H9 (cell line): ENCODE data around the gene PNKD. TPM values are rescaled to one million over a fixed set of nuclear protein-coding genes. Genes with fewer than 3 reads are reported as not detected.

Experiments used
- DNase-seq: peaks from one replicate; pipeline ENCODE4 v3.0.0-alpha.2; 2017
- H2AFZ ChIP-seq: one replicate; pipeline ENCODE4 v1.6.1; 2013; ENCODE audit warnings: mild to moderate bottlenecking, low read length, control low read depth, moderate library complexity
- H2AK5ac ChIP-seq: 2 replicates; pipeline ENCODE4 v1.6.1; 2013; ENCODE audit warnings: low read length, control low read depth, mixed read lengths; ENCODE audit not compliant: insufficient read length
- H2BK120ac ChIP-seq: one replicate; pipeline ENCODE4 v1.6.1; 2013; ENCODE audit warnings: low read depth, mild to moderate bottlenecking, low read length, control low read depth, inconsistent platforms; ENCODE audit not compliant: poor library complexity, severe bottlenecking
- H2BK12ac ChIP-seq: 2 replicates; pipeline ENCODE4 v1.6.1; 2013; ENCODE audit warnings: low read length, control low read depth, mixed read lengths, low read depth; ENCODE audit not compliant: insufficient read length
- H2BK15ac ChIP-seq: 2 replicates; pipeline ENCODE4 v1.6.1; 2013; ENCODE audit warnings: low read depth, low read length, control low read depth
- H2BK20ac ChIP-seq: one replicate; pipeline ENCODE4 v1.6.1; 2013; ENCODE audit warnings: low read depth, mild to moderate bottlenecking, low read length, control low read depth, inconsistent platforms; ENCODE audit not compliant: poor library complexity, severe bottlenecking
- H2BK5ac ChIP-seq: 2 replicates; pipeline ENCODE4 v1.6.1; 2013; ENCODE audit warnings: low read length, control low read depth, mixed read lengths; ENCODE audit not compliant: insufficient read length
- H3K14ac ChIP-seq: 2 replicates; pipeline ENCODE4 v1.6.1; 2013; ENCODE audit warnings: low read length, control low read depth; ENCODE audit not compliant: insufficient read depth
- H3K18ac ChIP-seq: 2 replicates; pipeline ENCODE4 v1.6.1; 2013; ENCODE audit warnings: low read depth, mild to moderate bottlenecking, mixed read lengths, low read length, control low read depth; ENCODE audit not compliant: insufficient read length
- H3K23ac ChIP-seq: 2 replicates; pipeline ENCODE4 v1.6.1; 2013; ENCODE audit warnings: low read length, control low read depth, mixed read lengths, low read depth; ENCODE audit not compliant: insufficient read length
- H3K23me2 ChIP-seq: 2 replicates; pipeline ENCODE4 v1.6.1; 2013; ENCODE audit warnings: low read depth, mild to moderate bottlenecking, mixed read lengths, low read length, control low read depth; ENCODE audit not compliant: insufficient read length, poor library complexity, severe bottlenecking
- H3K27ac ChIP-seq: 2 replicates; pipeline ENCODE4 v1.5.1; 2013; ENCODE audit warnings: low read length, control low read depth, mixed read lengths, low read depth; ENCODE audit not compliant: insufficient read length
- H3K27me3 ChIP-seq: 2 replicates; pipeline ENCODE4 v1.6.1; 2013; ENCODE audit warnings: low read length, control low read depth, inconsistent platforms; ENCODE audit not compliant: insufficient read depth
- H3K4ac ChIP-seq: 2 replicates; pipeline ENCODE4 v1.6.1; 2013; ENCODE audit warnings: low read depth, mild to moderate bottlenecking, control low read depth, inconsistent platforms, low read length, moderate library complexity
- H3K4me1 ChIP-seq: 2 replicates; pipeline ENCODE4 v1.6.1; 2013; ENCODE audit warnings: low read length, control low read depth, inconsistent platforms; ENCODE audit not compliant: insufficient read depth
- H3K4me2 ChIP-seq: 2 replicates; pipeline ENCODE4 v1.6.1; 2013; ENCODE audit warnings: low read length, control low read depth, mixed read lengths; ENCODE audit not compliant: insufficient read length, insufficient read depth
- H3K56ac ChIP-seq: 2 replicates; pipeline ENCODE4 v1.6.1; 2013; ENCODE audit warnings: low read depth, mild to moderate bottlenecking, mixed read lengths, low read length, control low read depth; ENCODE audit not compliant: insufficient read length
- H3K79me1 ChIP-seq: 2 replicates; pipeline ENCODE4 v1.6.1; 2013; ENCODE audit warnings: low read depth, mild to moderate bottlenecking, moderate library complexity, low read length, control low read depth, inconsistent platforms; ENCODE audit not compliant: insufficient read depth, poor library complexity, severe bottlenecking
- H3K79me2 ChIP-seq: 2 replicates; pipeline ENCODE4 v1.6.1; 2013; ENCODE audit warnings: low read length, control low read depth, inconsistent platforms; ENCODE audit not compliant: insufficient read depth
- H3K9ac ChIP-seq: 2 replicates; pipeline ENCODE4 v1.6.1; 2013; ENCODE audit warnings: low read length, control low read depth, mixed read lengths; ENCODE audit not compliant: insufficient read length; ENCODE audit errors: extremely low read depth
- H3K9me3 ChIP-seq: one replicate; pipeline ENCODE4 v1.6.1; 2013; ENCODE audit warnings: low read depth, low read length, inconsistent platforms; ENCODE audit not compliant: control insufficient read depth
- H3T11ph ChIP-seq: one replicate; pipeline ENCODE4 v1.6.1; 2013; ENCODE audit warnings: mild to moderate bottlenecking, low read length, control low read depth, inconsistent platforms
- H4K20me1 ChIP-seq: one replicate; pipeline ENCODE4 v1.6.1; 2013; ENCODE audit not compliant: control insufficient read depth, insufficient read length, insufficient read depth
- H4K5ac ChIP-seq: 2 replicates; pipeline ENCODE4 v1.6.1; 2013; ENCODE audit warnings: low read depth, mild to moderate bottlenecking, mixed read lengths, low read length, control low read depth; ENCODE audit not compliant: insufficient read length
- H4K8ac ChIP-seq: replicated peaks from 2 replicates; pipeline ENCODE4 v1.6.1; 2013; ENCODE audit warnings: low read length, control low read depth, mixed read lengths, low read depth; ENCODE audit not compliant: insufficient read length
- H4K91ac ChIP-seq: 2 replicates; pipeline ENCODE4 v1.6.1; 2013; ENCODE audit warnings: low read depth, mild to moderate bottlenecking, moderate library complexity, mixed read lengths, low read length, control low read depth; ENCODE audit not compliant: insufficient read length
- H3K27ac Mint-ChIP-seq, 3 experiments: 2 replicates in 2 of 3; 3 replicates in 1 of 3; pipeline ENCODE4 v1.8.0; 2020 to 2021; ENCODE audit warnings: mixed read lengths in 3 of 3, mild to moderate bottlenecking in 1 of 3, moderate library complexity in 1 of 3
- H3K27me3 Mint-ChIP-seq: 2 replicates; pipeline ENCODE4 v1.8.0; 2021; ENCODE audit warnings: low read depth, mild to moderate bottlenecking, moderate library complexity, mixed read lengths
- H3K36me3 Mint-ChIP-seq, 3 experiments: 2 replicates in 2 of 3; 3 replicates in 1 of 3; pipeline ENCODE4 v1.8.0; 2020 to 2021; ENCODE audit warnings: low read depth in 3 of 3, mixed read lengths in 3 of 3; ENCODE audit not compliant: insufficient read depth in 1 of 3
- H3K4me1 Mint-ChIP-seq, 2 experiments: 2 replicates each; pipeline ENCODE4 v1.8.0; 2020; ENCODE audit warnings: mixed read lengths in 2 of 2
- H3K4me3 Mint-ChIP-seq, 2 experiments: 2 replicates in 1 of 2; 3 replicates in 1 of 2; pipeline ENCODE4 v1.8.0; 2020 to 2021; ENCODE audit warnings: mild to moderate bottlenecking in 2 of 2, mixed read lengths in 2 of 2, moderate library complexity in 1 of 2
- H3K9me3 Mint-ChIP-seq, 2 experiments: 2 replicates in 1 of 2; 3 replicates in 1 of 2; pipeline ENCODE4 v1.8.0; 2020; ENCODE audit warnings: mild to moderate bottlenecking in 2 of 2, mixed read lengths in 2 of 2, moderate library complexity in 1 of 2
- WGBS: extraction: QIAGEN DNeasy Blood & Tissue Kit; methylation state at CpG from one replicate; pipeline ENCODE4 v1.1.7; 2013; ENCODE audit warnings: missing lambda C conversion rate, low lambda C conversion rate, mixed read lengths; ENCODE audit not compliant: insufficient read length; ENCODE audit errors: extremely low coverage; 5-methylcytosine and 5-hydroxymethylcytosine counted together
- total RNA-seq: library from RNA; stranded (reverse); gene quantifications from 2 replicates; pipeline ENCODE4 v1.2.1, GENCODE V29; 2021
- TF ChIP-seq, protein P1 (sequence below): fragments of 200-600 bp; sonication (generic); conservative IDR thresholded peaks from 3 replicates; pipeline ENCODE4 v1.8.0; 2021; ENCODE audit warnings: antibody characterized with exemption, mild to moderate bottlenecking

Gene PNKD
- total RNA-seq, 1 experiment from 2014 or later: 31.6 TPM

DNA sequence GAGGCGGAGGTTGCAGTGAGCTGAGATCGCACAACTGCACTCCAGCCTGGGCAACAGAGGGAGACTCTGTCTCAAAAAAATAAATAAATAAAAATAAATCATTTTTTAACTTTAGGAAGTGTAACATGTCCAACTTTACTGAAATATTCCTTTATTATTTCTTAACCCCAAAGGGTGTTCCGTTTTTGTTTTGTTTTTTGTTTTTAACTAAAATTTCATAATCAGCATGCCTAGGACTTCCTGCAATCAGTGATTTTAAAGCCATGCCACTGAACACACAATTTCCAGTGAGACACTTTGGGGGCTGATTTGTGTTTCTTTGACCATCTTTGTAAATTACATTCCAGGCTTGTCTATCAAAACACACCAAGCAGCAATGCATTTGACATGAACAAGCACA lies 93.4 kb downstream of the PNKD start:
- Mint-ChIP-seq H3K27me3 (peaks cover 2% of the 10 kb centered on the region; the same call in 1 of the 2 replicates), H3K9me3 (no peaks in the 10 kb centered on the region; a peak in 1 of 5 replicates), H3K4me1 (peaks cover 10 to 16% of the 10 kb centered on the region in 2 experiments), H3K36me3 (no peaks in the 10 kb centered on the region), H3K27ac (no peak overlapping the region), H3K4me3 (no peak overlapping the region)
- H2BK12ac ChIP-seq: no peak overlapping the region
- no peaks in the 10 kb centered on the region for H3K23me2 ChIP-seq
- H3K79me1 ChIP-seq: no peaks in the 10 kb centered on the region
- H2BK15ac ChIP-seq: no peak overlapping the region
- H4K20me1 ChIP-seq: no peaks in the 10 kb centered on the region
- H3K79me2 ChIP-seq: no peaks in the 10 kb centered on the region
- no peak overlapping the region for H3K14ac ChIP-seq
- no peak overlapping the region for H3K27ac ChIP-seq
- H3K9ac ChIP-seq: no peak overlapping the region
- no peak overlapping the region for H2AFZ ChIP-seq
- H2BK120ac ChIP-seq: no peak overlapping the region
- H4K8ac ChIP-seq: no peak overlapping the region
- no peak overlapping the region for H4K91ac ChIP-seq
- no CpG with 5 or more reads among the region's 3 CpGs for WGBS
- H3K27me3 ChIP-seq: no peaks in the 10 kb centered on the region
- no peaks in the 10 kb centered on the region for H3K9me3 ChIP-seq
- no peak overlapping the region for H3K23ac ChIP-seq
- no peak overlapping the region for H2BK20ac ChIP-seq
- no peak overlapping the region for H3T11ph ChIP-seq
- H3K56ac ChIP-seq: no peak overlapping the region
- H3K4me1 ChIP-seq: no peaks in the 10 kb centered on the region
- no peak overlapping the region for H2AK5ac ChIP-seq
- no peak overlapping the region for H3K4ac ChIP-seq
- no peak overlapping the region for H3K4me2 ChIP-seq
- no peak overlapping the region for H3K18ac ChIP-seq
- no peak overlapping the region for H2BK5ac ChIP-seq
- no peak overlapping the region for H4K5ac ChIP-seq
- no peak for DNase-seq
- TF ChIP-seq, protein P1, sequence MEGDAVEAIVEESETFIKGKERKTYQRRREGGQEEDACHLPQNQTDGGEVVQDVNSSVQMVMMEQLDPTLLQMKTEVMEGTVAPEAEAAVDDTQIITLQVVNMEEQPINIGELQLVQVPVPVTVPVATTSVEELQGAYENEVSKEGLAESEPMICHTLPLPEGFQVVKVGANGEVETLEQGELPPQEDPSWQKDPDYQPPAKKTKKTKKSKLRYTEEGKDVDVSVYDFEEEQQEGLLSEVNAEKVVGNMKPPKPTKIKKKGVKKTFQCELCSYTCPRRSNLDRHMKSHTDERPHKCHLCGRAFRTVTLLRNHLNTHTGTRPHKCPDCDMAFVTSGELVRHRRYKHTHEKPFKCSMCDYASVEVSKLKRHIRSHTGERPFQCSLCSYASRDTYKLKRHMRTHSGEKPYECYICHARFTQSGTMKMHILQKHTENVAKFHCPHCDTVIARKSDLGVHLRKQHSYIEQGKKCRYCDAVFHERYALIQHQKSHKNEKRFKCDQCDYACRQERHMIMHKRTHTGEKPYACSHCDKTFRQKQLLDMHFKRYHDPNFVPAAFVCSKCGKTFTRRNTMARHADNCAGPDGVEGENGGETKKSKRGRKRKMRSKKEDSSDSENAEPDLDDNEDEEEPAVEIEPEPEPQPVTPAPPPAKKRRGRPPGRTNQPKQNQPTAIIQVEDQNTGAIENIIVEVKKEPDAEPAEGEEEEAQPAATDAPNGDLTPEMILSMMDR: no peak
